B cell (primary cell): ENCODE data around the gene CAMK4. TPM values are rescaled to one million over a fixed set of nuclear protein-coding genes. Genes with fewer than 3 reads are reported as not detected.

Experiments used
- ATAC-seq: fragments of 200-7000 bp; cut with Tn5 transposase; one replicate; pipeline ENCODE4 v1.10.0; 2021; ENCODE audit warnings: low read depth, mild to moderate bottlenecking, moderate number of reproducible peaks, moderate library complexity
- CTCF ChIA-PET: fragments of 350-600 bp; sonication (Branson Sonifier 250); formaldehyde crosslinking; loops from one replicate; lab custom pipeline; 2021; ENCODE audit warnings: antibody characterized with exemption, inconsistent platforms; lab: Charles Lee
- POLR2A ChIA-PET: fragments of 350-600 bp; sonication (Branson Sonifier 250); formaldehyde crosslinking; loops from one replicate; lab custom pipeline; 2021; ENCODE audit warnings: antibody characterized with exemption; lab: Charles Lee
- DNase-seq: peaks from one replicate; pipeline ENCODE4 v3.0.0; 2013
- H2AFZ ChIP-seq: 2 replicates; pipeline ENCODE4 v1.6.1; 2012; ENCODE audit warnings: mild to moderate bottlenecking, low read depth, low read length; ENCODE audit not compliant: insufficient read depth, poor library complexity, severe bottlenecking
- H3K27ac ChIP-seq, 2 donors: 1 replicate in 1 of 2; 2 replicates in 1 of 2; pipeline ENCODE4 v1.5.1; 2012 to 2013; ENCODE audit warnings: low read length in 2 of 2, mild to moderate bottlenecking in 2 of 2, moderate library complexity in 1 of 2
- H3K27me3 ChIP-seq, 4 experiments: fragments of 200-600 bp in 1 of 4; sonication (generic) in 1 of 4; replicated peaks in 1 of 4; 1 replicate in 2 of 4; 2 replicates in 2 of 4; pipeline versions ENCODE4 v1.6.1 to v1.7.0; 2013 to 2016; ENCODE audit warnings: low read length in 3 of 4, mild to moderate bottlenecking in 2 of 4, mixed read lengths in 1 of 4, moderate library complexity in 1 of 4; ENCODE audit not compliant: insufficient read depth in 4 of 4, control insufficient read depth in 3 of 4; ENCODE audit errors: control extremely low read depth in 1 of 4
- H3K36me3 ChIP-seq, 2 experiments: replicated peaks in 1 of 2; 1 replicate in 1 of 2; 2 replicates in 1 of 2; pipeline versions ENCODE4 v1.6.1 to v1.7.1; 2013; ENCODE audit warnings: low read length in 1 of 2; ENCODE audit not compliant: insufficient read depth in 2 of 2, control insufficient read depth in 1 of 2; ENCODE audit errors: control extremely low read depth in 1 of 2, extremely low read depth in 1 of 2
- H3K4me1 ChIP-seq, 2 donors: fragments of 200-600 bp in 1 of 2; sonication (generic) in 1 of 2; 1 replicate in 1 of 2; 2 replicates in 1 of 2; pipeline versions ENCODE4 v1.5.1 to v1.6.1; 2013 to 2017; ENCODE audit warnings: low read length in 2 of 2; ENCODE audit not compliant: control insufficient read depth in 2 of 2, insufficient read depth in 2 of 2
- H3K4me2 ChIP-seq: replicated peaks from 2 replicates; pipeline ENCODE3; 2012; ENCODE audit warnings: mild to moderate bottlenecking, low read depth, low read length; ENCODE audit not compliant: poor library complexity, severe bottlenecking
- H3K4me3 ChIP-seq, 5 experiments: fragments of 200-600 bp in 1 of 5; sonication (generic) in 1 of 5; 1 replicate in 3 of 5; 2 replicates in 2 of 5; pipeline versions ENCODE4 v1.5.1 to v1.7.0; 2011 to 2016; ENCODE audit warnings: low read length in 4 of 5, mild to moderate bottlenecking in 4 of 5, low read depth in 2 of 5, control low read depth in 1 of 5, moderate library complexity in 1 of 5; ENCODE audit not compliant: insufficient read depth in 1 of 5; ENCODE audit errors: control extremely low read depth in 1 of 5, extremely low read depth in 1 of 5
- H3K79me2 ChIP-seq: fragments of 200-600 bp; sonication (generic); one replicate; pipeline ENCODE4 v1.6.0; 2016; ENCODE audit warnings: low read length; ENCODE audit not compliant: control insufficient read depth, insufficient read depth
- H3K9ac ChIP-seq: fragments of 200-600 bp; sonication (generic); 2 replicates; pipeline ENCODE4 v1.6.1; 2017; ENCODE audit warnings: mild to moderate bottlenecking, low read length, moderate library complexity
- H3K9me3 ChIP-seq, 3 donors: one replicate each; pipeline versions ENCODE4 v1.6.1 to v1.7.1; 2013; ENCODE audit warnings: low read length in 2 of 3; ENCODE audit not compliant: control insufficient read depth in 2 of 3, insufficient read depth in 1 of 3; ENCODE audit errors: control extremely low read depth in 1 of 3
- H4K20me1 ChIP-seq: 2 replicates; pipeline ENCODE4 v1.6.0; 2012; ENCODE audit warnings: mild to moderate bottlenecking, low read length; ENCODE audit not compliant: insufficient read depth, control insufficient read depth, poor library complexity, severe bottlenecking
- H3K27ac Mint-ChIP-seq: one replicate; pipeline ENCODE4 v1.8.0; 2021; ENCODE audit warnings: mixed read lengths
- H3K27me3 Mint-ChIP-seq: one replicate; pipeline ENCODE4 v1.8.0; 2021; ENCODE audit warnings: mixed read lengths
- H3K4me1 Mint-ChIP-seq: one replicate; pipeline ENCODE4 v1.8.0; 2021; ENCODE audit warnings: mixed read lengths
- H3K4me3 Mint-ChIP-seq: one replicate; pipeline ENCODE4 v1.8.0; 2021; ENCODE audit warnings: mixed read lengths
- H3K9me3 Mint-ChIP-seq: one replicate; pipeline ENCODE4 v1.8.0; 2022; ENCODE audit warnings: mixed read lengths; ENCODE audit not compliant: insufficient read depth
- EZH2 ChIP-seq: IDR thresholded peaks from 2 replicates; pipeline ENCODE4 v1.6.1; 2012; ENCODE audit warnings: borderline replicate concordance, low read depth, mild to moderate bottlenecking, moderate library complexity, low read length; ENCODE audit not compliant: insufficient read depth, poor library complexity, severe bottlenecking
- WGBS: methylation state at CpG from one replicate; pipeline ENCODE4 v1.1.5; 2013; ENCODE audit warnings: missing lambda C conversion rate; ENCODE audit not compliant: insufficient coverage; 5-methylcytosine and 5-hydroxymethylcytosine counted together
- intact Hi-C: fragments of 100-400 bp; cut with micrococcal nuclease; formaldehyde crosslinking; loops from one replicate; pipeline ENCODE4 v1.10.0; 2022
- polyA plus RNA-seq: library from polyadenylated mRNA; depleted of rRNA; stranded (reverse); fragments of >200 nt; gene quantifications from 2 replicates; pipeline ENCODE4 v1.2.3, GENCODE V29; 2012
- total RNA-seq, 2 donors: library from RNA; stranded (reverse); fragments of 120-200 nt in 1 of 2; gene quantifications; 1 replicate in 1 of 2; 2 replicates in 1 of 2; pipeline versions ENCODE4 v1.2.3 to v1.2.4, GENCODE V29; 2013 to 2022
- TF ChIP-seq, protein P1 (sequence below): fragments of 200-600 bp; IDR thresholded peaks from one replicate; pipeline ENCODE4 v1.8.0; 2022; ENCODE audit warnings: antibody characterized with exemption, mild to moderate bottlenecking

CAMK4 gene
- total and polyA plus RNA-seq, 2 donors (not counting 1 experiment from before 2014, with no cell fraction given), result 0.78 to 4.8 TPM

DNA sequence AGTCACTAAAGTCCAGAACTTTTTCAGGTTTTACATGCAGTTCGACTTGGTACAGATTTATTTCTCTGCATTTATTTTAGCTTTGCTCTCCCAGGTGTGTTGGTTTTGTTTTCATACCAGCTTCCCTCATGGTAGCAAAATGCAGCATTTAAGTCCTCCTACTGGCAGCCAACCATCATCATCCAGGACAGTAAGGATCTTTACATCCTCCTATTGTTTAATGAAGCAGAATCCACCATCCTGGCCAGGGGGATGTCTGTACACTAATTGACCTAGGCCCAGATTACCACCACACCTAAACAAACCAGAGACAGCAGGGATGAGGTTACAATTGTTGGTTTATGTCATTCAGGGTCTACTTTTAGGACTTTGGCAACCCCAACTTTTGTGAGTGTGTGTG is 22.3 kb downstream of the CAMK4 start:
- TF ChIP-seq, protein P1, sequence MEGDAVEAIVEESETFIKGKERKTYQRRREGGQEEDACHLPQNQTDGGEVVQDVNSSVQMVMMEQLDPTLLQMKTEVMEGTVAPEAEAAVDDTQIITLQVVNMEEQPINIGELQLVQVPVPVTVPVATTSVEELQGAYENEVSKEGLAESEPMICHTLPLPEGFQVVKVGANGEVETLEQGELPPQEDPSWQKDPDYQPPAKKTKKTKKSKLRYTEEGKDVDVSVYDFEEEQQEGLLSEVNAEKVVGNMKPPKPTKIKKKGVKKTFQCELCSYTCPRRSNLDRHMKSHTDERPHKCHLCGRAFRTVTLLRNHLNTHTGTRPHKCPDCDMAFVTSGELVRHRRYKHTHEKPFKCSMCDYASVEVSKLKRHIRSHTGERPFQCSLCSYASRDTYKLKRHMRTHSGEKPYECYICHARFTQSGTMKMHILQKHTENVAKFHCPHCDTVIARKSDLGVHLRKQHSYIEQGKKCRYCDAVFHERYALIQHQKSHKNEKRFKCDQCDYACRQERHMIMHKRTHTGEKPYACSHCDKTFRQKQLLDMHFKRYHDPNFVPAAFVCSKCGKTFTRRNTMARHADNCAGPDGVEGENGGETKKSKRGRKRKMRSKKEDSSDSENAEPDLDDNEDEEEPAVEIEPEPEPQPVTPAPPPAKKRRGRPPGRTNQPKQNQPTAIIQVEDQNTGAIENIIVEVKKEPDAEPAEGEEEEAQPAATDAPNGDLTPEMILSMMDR, result no peak
- TF ChIP-seq EZH2, result no peak
- ATAC-seq (no peak), DNase-seq (no peak)
- Histone ChIP-seq H3K27me3 (no peaks in the 10 kb centered on the region), H4K20me1 (no peaks in the 10 kb centered on the region), H3K4me2 (no peak overlapping the region), H3K36me3 (no peaks in the 10 kb centered on the region), H3K4me3 (no peak overlapping the region), H2AFZ (no peak overlapping the region), H3K27ac (no peak overlapping the region), H3K79me2 (no peaks in the 10 kb centered on the region), H3K9ac (no peak overlapping the region), H3K4me1 (no peaks in the 10 kb centered on the region), H3K9me3 (no peaks in the 10 kb centered on the region)
- WGBS, result no CpG with 5 or more reads among the region's 1 CpG
- intact Hi-C loops, result no loop called here
- Mint-ChIP-seq H3K9me3 (no peaks in the 10 kb centered on the region), H3K27ac (no peak overlapping the region), H3K4me3 (no peak overlapping the region), H3K4me1 (no peaks in the 10 kb centered on the region), H3K27me3 (peaks cover 3% of the 10 kb centered on the region)
- POLR2A ChIA-PET, result no interaction called here
- CTCF ChIA-PET, result no interaction called here

DNA sequence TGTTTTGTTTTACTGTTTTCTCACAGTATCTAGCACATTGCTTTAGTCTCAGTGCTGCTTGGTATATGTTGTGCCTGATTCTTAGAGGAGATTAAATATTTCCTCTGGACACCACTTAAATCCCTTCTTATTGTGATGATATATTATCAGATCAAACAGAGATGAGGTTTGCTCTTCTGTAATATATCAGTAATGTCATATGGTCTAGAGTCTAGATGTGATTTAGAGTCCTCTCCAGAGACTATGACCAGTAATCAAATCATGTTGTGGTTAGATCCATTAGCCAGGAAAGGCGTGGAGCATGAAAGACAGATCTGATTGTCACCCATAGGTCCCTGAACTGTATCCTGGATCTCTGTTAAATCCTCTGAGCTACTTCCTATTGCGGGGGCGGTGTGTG is 24.4 kb downstream of the CAMK4 start:
- CTCF ChIA-PET, result no interaction called here

More for the DNA sequence above, 24.4 kb downstream of the CAMK4 start:
- no peak overlapping the region for H3K27ac ChIP-seq
- H3K36me3 ChIP-seq, result no peaks in the 10 kb centered on the region
- H3K4me1 ChIP-seq, result no peaks in the 10 kb centered on the region
- H3K4me2 ChIP-seq, result no peak overlapping the region
- ATAC-seq (no peak), DNase-seq (no peak)
- H3K79me2 ChIP-seq, result no peaks in the 10 kb centered on the region
- H3K4me3 Mint-ChIP-seq, result no peak overlapping the region
- no peaks in the 10 kb centered on the region for H3K27me3 ChIP-seq
- intact Hi-C loops, result no loop called here
- POLR2A ChIA-PET, result no interaction called here
- H3K9me3 Mint-ChIP-seq, result no peaks in the 10 kb centered on the region
- H3K27ac Mint-ChIP-seq, result no peak overlapping the region
- H3K4me1 Mint-ChIP-seq, result peaks cover 4% of the 10 kb centered on the region
- H2AFZ ChIP-seq, result no peak overlapping the region
- H3K4me3 ChIP-seq, result no peak overlapping the region
- no peaks in the 10 kb centered on the region for H3K9me3 ChIP-seq
- H3K9ac ChIP-seq, result no peak overlapping the region
- no peaks in the 10 kb centered on the region for H3K27me3 Mint-ChIP-seq
- H4K20me1 ChIP-seq, result no peaks in the 10 kb centered on the region
- TF ChIP-seq, protein P1, result no peak
- TF ChIP-seq EZH2, result no peak
- WGBS, result no CpG with 5 or more reads among the region's 3 CpGs
